ENCODE data around the gene SCYL3.
"Not testable (repeated sequence)": the region's sequence is repeated elsewhere in the genome, so short reads cannot be mapped to it uniquely, and the experiment has no call there.

Gene SCYL3

DNA sequence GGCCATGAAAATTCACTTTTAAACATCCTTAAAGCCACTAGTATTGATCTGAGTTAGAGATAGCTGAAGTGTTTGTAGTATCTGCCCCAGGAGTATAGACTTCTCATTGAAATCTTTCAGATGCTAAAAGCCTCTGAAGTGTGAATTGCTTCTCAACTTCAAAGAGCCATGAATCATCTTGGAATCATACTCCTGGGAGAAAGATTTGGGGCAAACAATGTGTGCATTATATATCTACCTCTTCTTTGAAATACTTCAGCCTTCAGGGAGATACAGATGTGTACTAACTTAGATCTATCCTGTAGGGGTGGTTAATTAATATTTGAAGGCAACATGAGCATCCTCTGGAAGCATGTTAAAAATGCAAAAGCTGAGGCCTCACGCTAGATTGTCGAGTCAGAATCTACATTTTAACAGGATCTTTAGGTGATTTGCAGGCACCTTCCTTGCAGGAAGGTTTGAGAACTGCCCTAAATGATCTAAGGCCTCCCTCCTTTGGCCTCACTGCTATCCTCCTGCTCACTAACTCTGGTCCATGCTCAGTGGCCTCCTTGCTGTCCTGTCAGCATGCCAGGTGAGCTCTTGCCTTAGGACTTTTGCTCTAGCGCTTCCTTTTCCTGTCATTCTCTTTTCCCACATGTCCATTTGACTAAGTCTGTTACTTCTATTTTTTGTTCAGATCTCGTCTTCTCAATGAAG, 6.0 kb upstream of the SCYL3 start:
- no peak for DNase-seq

DNA sequence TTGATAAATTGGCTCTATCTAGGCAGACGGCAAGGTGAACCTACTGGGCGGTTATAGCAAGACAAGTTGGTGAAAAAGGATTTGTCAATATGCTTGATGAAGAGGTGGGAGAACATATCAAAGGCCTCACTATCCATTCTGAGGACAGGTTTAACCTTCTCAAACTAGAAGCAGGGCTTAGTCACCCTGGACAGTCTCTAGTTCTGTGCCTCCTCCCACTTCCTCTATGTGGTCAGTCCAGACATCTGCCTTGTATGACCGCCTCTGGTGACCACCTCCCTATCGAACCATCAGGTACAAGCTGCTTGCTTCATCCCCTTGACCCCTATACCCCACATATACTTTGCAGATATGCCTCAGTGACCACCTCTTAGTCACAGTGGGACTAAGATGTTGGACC, 2.3 kb upstream of the SCYL3 start:
- DNase-seq, result no peak

DNA sequence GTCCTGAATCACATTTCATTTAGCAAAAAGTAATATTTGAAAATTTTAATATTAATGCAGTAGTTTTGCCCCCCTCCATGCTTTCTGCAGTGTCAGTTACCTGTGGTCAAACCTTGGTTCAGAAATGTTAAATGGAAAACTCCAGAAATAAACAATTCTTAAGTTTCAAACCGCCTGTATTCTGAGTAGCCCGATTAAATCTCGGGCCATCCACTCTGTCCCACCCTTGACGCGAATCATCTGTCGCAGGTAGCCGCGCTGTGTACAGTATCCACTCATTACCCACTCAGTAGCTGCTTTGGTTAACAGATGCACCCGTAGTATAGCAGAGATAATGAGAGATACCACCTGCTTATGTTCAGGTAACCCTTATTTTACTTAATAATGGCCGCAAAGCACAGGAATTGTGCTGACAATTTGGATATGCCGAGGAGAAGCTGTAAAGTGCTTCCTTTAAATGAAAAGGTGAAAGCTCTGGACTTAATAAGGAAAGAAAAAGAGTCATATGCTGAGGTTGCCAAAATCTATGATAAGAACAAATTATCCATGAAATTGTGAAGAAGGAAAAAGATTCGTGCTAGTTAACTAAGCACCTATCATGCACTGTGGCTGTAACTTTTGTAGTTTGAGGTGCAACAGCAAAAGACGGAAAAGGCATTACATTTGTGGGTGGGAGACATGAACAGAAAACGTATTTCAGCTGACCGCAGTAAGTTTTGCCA, 889 bp upstream of the SCYL3 start:
- DNase-seq, result no peak

DNA sequence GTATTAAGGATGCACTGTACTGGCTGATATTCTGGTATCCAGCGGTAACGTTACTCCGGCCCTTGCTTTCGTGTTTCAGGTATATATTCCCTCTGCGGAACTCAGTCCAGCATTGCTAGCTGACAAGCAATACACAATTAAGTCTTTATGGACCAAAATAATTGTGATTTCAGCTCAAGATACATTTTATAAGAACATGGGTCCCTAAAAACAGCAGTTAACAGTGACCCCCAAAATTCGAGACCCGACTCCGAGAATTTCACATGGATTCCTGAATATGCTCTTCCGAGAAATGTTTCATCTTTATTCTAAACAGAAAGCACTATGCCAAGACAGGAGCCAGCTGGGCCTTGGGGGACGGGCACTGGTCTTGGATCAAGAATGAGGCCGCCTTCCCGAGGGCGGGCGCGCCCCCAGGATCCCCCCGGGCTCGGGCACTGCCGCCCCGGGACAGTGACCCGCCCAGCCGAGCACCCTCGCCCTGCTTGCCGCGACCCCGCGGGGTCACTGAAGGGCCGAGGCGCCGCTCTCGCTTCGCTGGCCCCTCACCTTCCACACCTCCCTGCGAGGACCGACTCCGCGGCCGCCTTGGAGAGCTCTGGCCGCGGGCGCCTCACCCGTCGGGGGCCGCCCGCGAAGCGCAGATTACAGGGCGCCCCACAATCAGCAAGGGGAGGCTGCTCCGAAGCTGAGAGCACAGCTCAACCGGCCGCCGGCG, 610 bp downstream of the SCYL3 start:
- DNase-seq, result no peak

GRCh38 chr1:169892176-169892926, 1.3 kb downstream of the SCYL3 start:
- DNase-seq, result no peak

- no peak for DNase-seq
These were observed 2.2 kb downstream of the SCYL3 start for GRCh38 chr1:169891539-169891885.

GRCh38 chr1:169890761-169891538, 2.7 kb downstream of the SCYL3 start:
- no peak for DNase-seq

GRCh38 chr1:169889871-169890270, 3.8 kb downstream of the SCYL3 start:
- DNase-seq, result no peak

DNA sequence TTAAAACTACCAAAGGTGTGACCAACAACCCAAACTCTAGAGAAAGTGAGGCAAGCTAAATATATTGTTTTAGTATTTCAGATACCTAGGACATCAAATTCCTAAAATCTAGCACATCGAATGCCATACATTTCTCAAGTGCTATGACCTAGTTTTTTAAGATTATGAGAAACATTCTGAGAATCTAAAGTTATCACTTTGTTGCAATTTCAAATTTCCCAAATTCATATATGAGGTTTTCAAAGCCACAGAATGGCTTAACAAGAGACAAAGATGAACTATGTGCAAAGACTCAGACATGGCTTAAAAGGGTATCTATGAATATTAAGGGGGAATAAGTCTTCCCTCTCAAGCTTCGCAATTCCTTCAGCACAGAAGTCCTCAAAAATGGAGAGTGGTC, 6.8 kb downstream of the SCYL3 start:
- DNase-seq, result no peak

- no peak for DNase-seq
These were observed 7.3 kb downstream of the SCYL3 start for GRCh38 chr1:169886422-169886821.

DNA sequence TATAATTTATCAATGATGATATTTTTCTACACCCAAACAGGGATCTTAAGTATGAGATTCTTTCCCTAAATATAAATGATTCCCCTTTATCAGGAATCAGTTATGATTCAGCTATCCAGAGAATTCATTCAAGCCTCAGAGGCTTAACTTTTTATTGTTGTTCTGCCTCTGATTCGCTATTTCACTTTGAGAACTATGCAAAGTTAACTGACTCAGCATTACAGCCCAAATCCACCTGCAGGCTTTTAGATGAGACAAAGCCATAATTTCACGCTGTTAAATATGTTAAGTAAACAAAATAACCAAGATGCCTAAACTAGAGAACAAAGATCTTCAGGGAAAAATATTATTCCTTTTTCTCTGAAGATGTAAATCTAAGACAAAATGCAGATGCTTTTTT, 8.5 kb downstream of the SCYL3 start:
- no peak for DNase-seq

- no peak for DNase-seq
These were observed 9.1 kb downstream of the SCYL3 start for GRCh38 chr1:169884634-169885033.

DNA sequence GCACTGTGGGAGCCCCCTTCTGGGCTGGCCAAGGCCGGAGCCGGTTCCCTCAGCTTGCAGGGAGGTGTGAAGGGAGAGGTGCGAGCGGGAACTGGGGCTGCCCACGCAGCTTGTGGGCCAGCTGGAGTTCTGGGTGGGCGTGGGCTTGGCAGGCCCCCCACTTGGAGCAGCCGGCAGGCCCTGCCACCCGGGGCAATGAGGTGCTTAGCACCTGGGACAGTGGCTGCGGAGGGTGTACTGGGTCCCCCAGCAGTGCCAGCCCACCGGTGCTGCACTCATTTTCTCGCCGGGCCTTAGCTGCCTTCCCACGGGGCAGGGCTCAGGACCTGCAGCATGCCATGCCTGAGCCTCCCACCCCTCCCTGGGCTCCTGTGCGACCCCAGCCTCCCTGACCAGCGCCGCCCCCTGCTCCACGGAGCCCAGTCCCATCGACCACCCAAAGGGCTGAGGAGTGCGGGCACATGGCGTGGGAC, 11.6 kb downstream of the SCYL3 start:
- DNase-seq, result no peak

- DNase-seq, result no peak
These were observed 14.5 kb downstream of the SCYL3 start for GRCh38 chr1:169879034-169879840.

DNA sequence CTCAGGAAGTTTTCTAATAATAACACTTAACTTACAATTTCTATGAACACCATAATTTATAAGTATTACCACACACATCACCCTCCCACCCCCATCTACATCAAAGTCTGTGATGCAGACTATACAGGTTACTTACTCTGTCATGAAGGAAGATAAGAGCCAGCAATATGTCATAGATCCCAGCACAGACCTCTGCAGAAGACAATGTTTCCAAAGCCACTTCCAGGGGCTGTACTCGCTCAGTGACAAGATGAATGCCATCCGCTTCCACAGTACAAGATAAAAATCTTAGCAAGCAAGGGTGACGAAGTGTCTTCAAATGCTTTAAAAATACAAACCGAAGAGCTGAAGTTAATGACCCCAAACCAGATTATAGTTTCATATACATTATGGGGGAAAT, 15.2 kb downstream of the SCYL3 start:
- DNase-seq, result no peak

GRCh38 chr1:169877800-169878491, 15.8 kb downstream of the SCYL3 start:
- DNase-seq, result no peak

DNA sequence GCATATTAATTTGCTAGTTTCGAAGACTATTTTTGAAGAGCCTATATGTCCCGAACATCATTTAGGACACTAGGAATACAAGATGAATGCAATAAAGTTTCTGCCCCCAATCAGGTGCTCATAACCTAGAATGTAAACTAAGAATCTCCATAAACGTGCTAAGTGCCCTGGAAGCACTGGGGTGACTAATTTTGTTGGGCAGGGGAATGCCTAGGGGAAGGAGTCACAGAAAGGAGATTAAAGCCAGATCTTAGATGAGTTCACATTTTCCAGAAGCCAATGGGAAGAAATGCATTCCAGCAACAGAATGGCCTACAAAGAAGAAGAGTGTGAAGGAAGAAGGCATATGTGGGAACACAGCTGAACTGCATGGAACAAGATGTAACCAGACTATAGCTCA, 19.5 kb downstream of the SCYL3 start:
- DNase-seq, result no peak

GRCh38 chr1:169873582-169874199, 20.0 kb downstream of the SCYL3 start:
- DNase-seq, result no peak

- no peak for DNase-seq
These were observed 20.8 kb downstream of the SCYL3 start for GRCh38 chr1:169872906-169873305.

GRCh38 chr1:169871988-169872387, 21.7 kb downstream of the SCYL3 start:
- DNase-seq, result not testable (repeated sequence)

All from right forelimb (tissue), 1 donor.